Calu3 (cell line): ENCODE measurements around the gene ADAM8. TPM values are rescaled to one million over a fixed set of nuclear protein-coding genes. Genes with fewer than 3 reads are reported as not detected.

Experiments
- BruUV-seq: library from RNA; stranded (reverse); fragments of 400-500 nt; replicated peaks from 2 replicates; lab custom pipeline; 2021; lab: Mats Ljungman, UMichigan
- CTCF ChIA-PET: fragments of 300-600 bp; sonication (Branson Sonifier 250); formaldehyde crosslinking; loops from one replicate; lab custom pipeline; 2022; ENCODE audit warnings: antibody characterized with exemption; lab: Charles Lee
- DNase-seq: peaks from one replicate; pipeline ENCODE4 v3.0.0; 2022
- H3K27ac Mint-ChIP-seq: one replicate; pipeline ENCODE4 v1.8.0; 2022; ENCODE audit warnings: mixed read lengths; ENCODE audit not compliant: unreplicated experiment
- H3K27me3 Mint-ChIP-seq: one replicate; pipeline ENCODE4 v1.8.0; 2022; ENCODE audit warnings: mixed read lengths; ENCODE audit not compliant: unreplicated experiment
- H3K36me3 Mint-ChIP-seq: one replicate; pipeline ENCODE4 v1.8.0; 2022; ENCODE audit warnings: mild to moderate bottlenecking, moderate library complexity, mixed read lengths; ENCODE audit not compliant: insufficient read depth, unreplicated experiment
- H3K4me1 Mint-ChIP-seq: one replicate; pipeline ENCODE4 v1.8.0; 2022; ENCODE audit warnings: mild to moderate bottlenecking, low read depth, mixed read lengths; ENCODE audit not compliant: unreplicated experiment
- H3K4me3 Mint-ChIP-seq: one replicate; pipeline ENCODE4 v1.8.0; 2022; ENCODE audit warnings: mild to moderate bottlenecking, low read depth, moderate library complexity, mixed read lengths; ENCODE audit not compliant: unreplicated experiment
- H3K9me3 Mint-ChIP-seq: one replicate; pipeline ENCODE4 v1.8.0; 2022; ENCODE audit warnings: low read depth, mixed read lengths; ENCODE audit not compliant: unreplicated experiment
- CTCF ChIP-seq: fragments of 200-600 bp; IDR thresholded peaks from one replicate; pipeline ENCODE4 v1.8.0; 2022; ENCODE audit warnings: antibody characterized with exemption; ENCODE audit not compliant: unreplicated experiment
- intact Hi-C: fragments of 100-400 bp; cut with micrococcal nuclease; formaldehyde crosslinking; loops from one replicate; pipeline ENCODE4 v1.10.0; 2022; ENCODE audit not compliant: unreplicated experiment
- total RNA-seq: library from RNA; stranded (reverse); gene quantifications from 2 replicates; pipeline ENCODE4 v1.2.3, GENCODE V29; 2022

ADAM8 gene
- total RNA-seq, 1 experiment from 2014 or later, result 40.4 TPM

GRCh38 chr10:133271521-133272300 is 5.0 kb downstream of the ADAM8 start:
- Mint-ChIP-seq H3K27me3 (no peaks in the 10 kb centered on the region), H3K4me3 (no peak overlapping the region), H3K36me3 (peaks cover 22% of the 10 kb centered on the region), H3K9me3 (no peaks in the 10 kb centered on the region), H3K27ac (no peak overlapping the region), H3K4me1 (no peaks in the 10 kb centered on the region)
- TF ChIP-seq CTCF, result no peak
- BruUV-seq, result no TSS peak
- intact Hi-C loops, result no loop called here
- CTCF ChIA-PET, result no interaction called here
- no peak for DNase-seq

GRCh38 chr10:133270773-133271297 is 5.8 kb downstream of the ADAM8 start:
- no peak for DNase-seq
- Mint-ChIP-seq H3K4me1 (no peaks in the 10 kb centered on the region), H3K27me3 (no peaks in the 10 kb centered on the region), H3K4me3 (no peak overlapping the region), H3K36me3 (peaks cover 15% of the 10 kb centered on the region), H3K27ac (no peak overlapping the region), H3K9me3 (no peaks in the 10 kb centered on the region)
- TF ChIP-seq CTCF, result no peak
- CTCF ChIA-PET, result no interaction called here
- no TSS peak for BruUV-seq
- intact Hi-C loops, result no loop called here

- Mint-ChIP-seq H3K9me3 (no peaks in the 10 kb centered on the region), H3K36me3 (peaks cover 12% of the 10 kb centered on the region), H3K27ac (no peak overlapping the region), H3K4me1 (no peaks in the 10 kb centered on the region), H3K4me3 (no peak overlapping the region), H3K27me3 (no peaks in the 10 kb centered on the region)
- no TSS peak for BruUV-seq
- CTCF ChIA-PET, result no interaction called here
- intact Hi-C loops, result no loop called here
- TF ChIP-seq CTCF, result no peak
- no peak for DNase-seq
Measured at GRCh38 chr10:133270204-133270603, 6.5 kb downstream of the ADAM8 start.

- no peak for TF ChIP-seq CTCF
- Mint-ChIP-seq H3K4me3 (no peak overlapping the region), H3K4me1 (no peaks in the 10 kb centered on the region), H3K36me3 (peaks cover 7% of the 10 kb centered on the region), H3K27me3 (no peaks in the 10 kb centered on the region), H3K27ac (no peak overlapping the region), H3K9me3 (no peaks in the 10 kb centered on the region)
- intact Hi-C loops, result no loop called here
- no peak for DNase-seq
- no TSS peak for BruUV-seq
- CTCF ChIA-PET, result no interaction called here
Measured at GRCh38 chr10:133269367-133269766, 7.3 kb downstream of the ADAM8 start.
